Astrocyte (in vitro differentiated cells and primary cell): ENCODE results near the gene PLCD3. TPM values are rescaled to one million over a fixed set of nuclear protein-coding genes. Genes with fewer than 3 reads are reported as not detected.

ENCODE experiments used
- DNase-seq: peaks from one replicate; pipeline ENCODE4 v3.0.0-alpha.2; 2010; ENCODE audit warnings: low read depth
- FAIRE-seq: peaks from 2 replicates; lab custom pipeline; 2011; peaks lifted over from hg19 to GRCh38; lab: Jason Lieb, UNC
- H2AFZ ChIP-seq: 2 replicates; pipeline ENCODE4 v1.6.0; 2012; ENCODE audit warnings: low read depth, low read length, inconsistent platforms
- H3K27ac ChIP-seq: 2 replicates; pipeline ENCODE4 v1.5.1; 2011; ENCODE audit warnings: low read depth, low read length, inconsistent platforms
- H3K27me3 ChIP-seq: 2 replicates; pipeline ENCODE4 v1.6.0; 2011; ENCODE audit warnings: low read length, inconsistent platforms; ENCODE audit not compliant: insufficient read depth
- H3K36me3 ChIP-seq: 2 replicates; pipeline ENCODE4 v1.5.1; 2011; ENCODE audit warnings: low read length, inconsistent platforms; ENCODE audit not compliant: insufficient read depth
- H3K4me1 ChIP-seq: 2 replicates; pipeline ENCODE4 v1.5.1; 2011; ENCODE audit warnings: low read length, inconsistent platforms; ENCODE audit not compliant: insufficient read depth
- H3K4me2 ChIP-seq: 2 replicates; pipeline ENCODE4 v1.6.0; 2012; ENCODE audit warnings: low read length, inconsistent platforms
- H3K4me3 ChIP-seq: 2 replicates; pipeline ENCODE4 v1.5.1; 2011; ENCODE audit warnings: low read depth, mild to moderate bottlenecking, low read length, inconsistent platforms; ENCODE audit not compliant: insufficient read depth
- H3K79me2 ChIP-seq: 2 replicates; pipeline ENCODE4 v1.6.0; 2012; ENCODE audit warnings: mild to moderate bottlenecking, low read length, inconsistent platforms; ENCODE audit not compliant: insufficient read depth
- H3K9ac ChIP-seq: 2 replicates; pipeline ENCODE4 v1.6.0; 2012; ENCODE audit warnings: mild to moderate bottlenecking, low read length, inconsistent platforms
- H3K9me3 ChIP-seq: 2 replicates; pipeline ENCODE4 v1.5.1; 2012; ENCODE audit warnings: low read depth, mild to moderate bottlenecking, low read length, inconsistent platforms; ENCODE audit not compliant: insufficient read depth
- H4K20me1 ChIP-seq: 2 replicates; pipeline ENCODE4 v1.6.0; 2012; ENCODE audit warnings: low read length, inconsistent platforms; ENCODE audit not compliant: insufficient read depth
- H3K27ac Mint-ChIP-seq: one replicate; pipeline ENCODE4 v1.8.0; 2021; ENCODE audit warnings: mild to moderate bottlenecking, mixed read lengths; ENCODE audit not compliant: unreplicated experiment
- H3K27me3 Mint-ChIP-seq: one replicate; pipeline ENCODE4 v1.8.0; 2021; ENCODE audit warnings: low read depth, mixed read lengths; ENCODE audit not compliant: unreplicated experiment
- H3K36me3 Mint-ChIP-seq: one replicate; pipeline ENCODE4 v1.8.0; 2021; ENCODE audit warnings: low read depth, mixed read lengths; ENCODE audit not compliant: unreplicated experiment
- H3K4me1 Mint-ChIP-seq: one replicate; pipeline ENCODE4 v1.8.0; 2021; ENCODE audit warnings: low read depth, mixed read lengths; ENCODE audit not compliant: unreplicated experiment
- H3K4me3 Mint-ChIP-seq: one replicate; pipeline ENCODE4 v1.8.0; 2021; ENCODE audit warnings: mild to moderate bottlenecking, moderate library complexity, mixed read lengths; ENCODE audit not compliant: unreplicated experiment
- H3K9me3 Mint-ChIP-seq: one replicate; pipeline ENCODE4 v1.8.0; 2021; ENCODE audit warnings: mild to moderate bottlenecking, mixed read lengths; ENCODE audit not compliant: unreplicated experiment
- CTCF ChIP-seq: IDR thresholded peaks from 2 replicates; pipeline ENCODE4 v1.5.1; 2011; ENCODE audit warnings: low read depth, mild to moderate bottlenecking, inconsistent platforms, low read length, moderate library complexity; ENCODE audit not compliant: insufficient read depth
- EZH2 ChIP-seq: IDR thresholded peaks from 2 replicates; pipeline ENCODE4 v1.6.1; 2012; ENCODE audit warnings: mild to moderate bottlenecking, low read length, inconsistent platforms; ENCODE audit not compliant: insufficient read depth
- total RNA-seq: library from RNA; stranded (reverse); gene quantifications from 2 replicates; pipeline ENCODE4 v1.2.1, GENCODE V29; 2021

The PLCD3 gene
- total RNA-seq, 1 donor from 2014 or later = 92.0 TPM

- Histone ChIP-seq H3K27ac (peak overlapping the region; percentile 94), H3K9ac (no peak overlapping the region), H4K20me1 (peaks cover 26% of the 10 kb centered on the region), H3K4me3 (no peak overlapping the region), H3K27me3 (no peaks in the 10 kb centered on the region), H3K36me3 (peaks cover 33% of the 10 kb centered on the region), H3K79me2 (peaks cover 15% of the 10 kb centered on the region), H3K9me3 (no peaks in the 10 kb centered on the region), H2AFZ (no peak overlapping the region), H3K4me1 (peaks cover 38% of the 10 kb centered on the region), H3K4me2 (no peak overlapping the region)
- FAIRE-seq = no peak
- TF ChIP-seq EZH2 (no peak), CTCF (no peak)
- H3K4me1 Mint-ChIP-seq = peaks cover 42% of the 10 kb centered on the region
- no peaks in the 10 kb centered on the region for H3K9me3 Mint-ChIP-seq
- H3K4me3 Mint-ChIP-seq = no peak overlapping the region
- H3K27me3 Mint-ChIP-seq = no peaks in the 10 kb centered on the region
- H3K27ac Mint-ChIP-seq = peak overlapping the region; percentile 60
- peaks cover 31% of the 10 kb centered on the region for H3K36me3 Mint-ChIP-seq
- peak; percentile 13 for DNase-seq
Observed at GRCh38 chr17:45091778-45092425, 40.4 kb downstream of the PLCD3 start.

- Mint-ChIP-seq H3K27me3 (no peaks in the 10 kb centered on the region), H3K4me1 (peaks cover 38% of the 10 kb centered on the region), H3K27ac (peak overlapping the region; percentile 42), H3K36me3 (peaks cover 26% of the 10 kb centered on the region), H3K4me3 (no peak overlapping the region), H3K9me3 (no peaks in the 10 kb centered on the region)
- H4K20me1 ChIP-seq = peaks cover 28% of the 10 kb centered on the region
- TF ChIP-seq CTCF = no peak
- TF ChIP-seq EZH2 = no peak
- no peak for DNase-seq
- H3K27me3 ChIP-seq = no peaks in the 10 kb centered on the region
- H3K36me3 ChIP-seq = peaks cover 24% of the 10 kb centered on the region
- H3K4me3 ChIP-seq = no peak overlapping the region
- no peak overlapping the region for H2AFZ ChIP-seq
- no peak overlapping the region for H3K4me2 ChIP-seq
- peaks cover 15% of the 10 kb centered on the region for H3K79me2 ChIP-seq
- peaks cover 38% of the 10 kb centered on the region for H3K4me1 ChIP-seq
- H3K9ac ChIP-seq = no peak overlapping the region
- H3K9me3 ChIP-seq = no peaks in the 10 kb centered on the region
- no peak for FAIRE-seq
- peak overlapping the region; percentile 16 for H3K27ac ChIP-seq
Observed at GRCh38 chr17:45090711-45091110, 41.6 kb downstream of the PLCD3 start.

- Histone ChIP-seq H3K9me3 (no peaks in the 10 kb centered on the region), H3K27ac (no peak overlapping the region), H4K20me1 (peaks cover 28% of the 10 kb centered on the region), H3K9ac (no peak overlapping the region), H3K4me3 (no peak overlapping the region), H2AFZ (no peak overlapping the region), H3K27me3 (no peaks in the 10 kb centered on the region), H3K4me2 (no peak overlapping the region), H3K79me2 (peaks cover 15% of the 10 kb centered on the region), H3K36me3 (peaks cover 28% of the 10 kb centered on the region), H3K4me1 (peaks cover 35% of the 10 kb centered on the region)
- no peaks in the 10 kb centered on the region for H3K27me3 Mint-ChIP-seq
- peaks cover 19% of the 10 kb centered on the region for H3K36me3 Mint-ChIP-seq
- H3K27ac Mint-ChIP-seq = peak overlapping the region; percentile 53
- DNase-seq = no peak
- FAIRE-seq = no peak
- H3K9me3 Mint-ChIP-seq = no peaks in the 10 kb centered on the region
- H3K4me1 Mint-ChIP-seq = peaks cover 35% of the 10 kb centered on the region
- no peak for TF ChIP-seq EZH2
- no peak for TF ChIP-seq CTCF
- H3K4me3 Mint-ChIP-seq = no peak overlapping the region
Observed at GRCh38 chr17:45088741-45089140, 43.6 kb downstream of the PLCD3 start.
